Breast epithelium (tissue), 3 donors: ENCODE measurements around the gene WDFY2.

Experiments
- POLR2A ChIP-seq: fragments of 450-650 bp; IDR thresholded peaks from one replicate; pipeline ENCODE4 v1.6.1; 2016; ENCODE audit warnings: antibody characterized with exemption, mild to moderate bottlenecking, moderate library complexity
- POLR2AphosphoS5 ChIP-seq, 3 donors: sonication (generic); formaldehyde crosslinking; IDR thresholded peaks; one replicate each; pipeline ENCODE4 v1.6.1; 2017; ENCODE audit warnings: antibody characterized with exemption in 3 of 3
- TF ChIP-seq, protein P1 (sequence below), 3 donors: fragments of 450-650 bp; IDR thresholded peaks; one replicate each; pipeline ENCODE4 v1.5.1; 2016 to 2017; ENCODE audit warnings: antibody characterized with exemption in 3 of 3, mild to moderate bottlenecking in 3 of 3, moderate library complexity in 3 of 3

- TF ChIP-seq, protein P1, sequence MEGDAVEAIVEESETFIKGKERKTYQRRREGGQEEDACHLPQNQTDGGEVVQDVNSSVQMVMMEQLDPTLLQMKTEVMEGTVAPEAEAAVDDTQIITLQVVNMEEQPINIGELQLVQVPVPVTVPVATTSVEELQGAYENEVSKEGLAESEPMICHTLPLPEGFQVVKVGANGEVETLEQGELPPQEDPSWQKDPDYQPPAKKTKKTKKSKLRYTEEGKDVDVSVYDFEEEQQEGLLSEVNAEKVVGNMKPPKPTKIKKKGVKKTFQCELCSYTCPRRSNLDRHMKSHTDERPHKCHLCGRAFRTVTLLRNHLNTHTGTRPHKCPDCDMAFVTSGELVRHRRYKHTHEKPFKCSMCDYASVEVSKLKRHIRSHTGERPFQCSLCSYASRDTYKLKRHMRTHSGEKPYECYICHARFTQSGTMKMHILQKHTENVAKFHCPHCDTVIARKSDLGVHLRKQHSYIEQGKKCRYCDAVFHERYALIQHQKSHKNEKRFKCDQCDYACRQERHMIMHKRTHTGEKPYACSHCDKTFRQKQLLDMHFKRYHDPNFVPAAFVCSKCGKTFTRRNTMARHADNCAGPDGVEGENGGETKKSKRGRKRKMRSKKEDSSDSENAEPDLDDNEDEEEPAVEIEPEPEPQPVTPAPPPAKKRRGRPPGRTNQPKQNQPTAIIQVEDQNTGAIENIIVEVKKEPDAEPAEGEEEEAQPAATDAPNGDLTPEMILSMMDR (IDR thresholded peaks at IDR 0.05) = no peak
- peak in 1 of 3 donors; percentile 33 for TF ChIP-seq POLR2AphosphoS5 (IDR thresholded peaks at IDR 0.05)
- TF ChIP-seq POLR2A = no peak
Observed at GRCh38 chr13:51721496-51721895, 137.2 kb downstream of the WDFY2 start.
